T-helper 2 cell treated with Interferon-gamma antibody and Interleukin-4, amounts not matched to agents 100 ng/mL and 5 ng/mL, for 36 hours (primary cell): Measurements from ENCODE around the gene ANKRD7. TPM values are rescaled to one million over a fixed set of nuclear protein-coding genes. Genes with fewer than 3 reads are reported as not detected.
"Not testable (repeated sequence)": the region's sequence is repeated elsewhere in the genome, so short reads cannot be mapped to it uniquely, and the experiment has no call there.

ENCODE experiments used
- intact Hi-C: fragments of 100-400 bp; cut with micrococcal nuclease; formaldehyde crosslinking; loops from one replicate; pipeline ENCODE4 v1.15.1; 2023
- total RNA-seq: library from RNA; stranded (reverse); gene quantifications from 2 replicates; pipeline ENCODE4 v1.2.3, GENCODE V29; 2022

The ANKRD7 gene
- total RNA-seq, 1 donor from 2014 or later, result not detected

- intact Hi-C loops, result no loop called here
Observed at GRCh38 chr7:118232837-118233236, 8.3 kb downstream of the ANKRD7 start.

- intact Hi-C loops, result no loop called here
Observed at GRCh38 chr7:118233799-118234198, 9.3 kb downstream of the ANKRD7 start.

DNA sequence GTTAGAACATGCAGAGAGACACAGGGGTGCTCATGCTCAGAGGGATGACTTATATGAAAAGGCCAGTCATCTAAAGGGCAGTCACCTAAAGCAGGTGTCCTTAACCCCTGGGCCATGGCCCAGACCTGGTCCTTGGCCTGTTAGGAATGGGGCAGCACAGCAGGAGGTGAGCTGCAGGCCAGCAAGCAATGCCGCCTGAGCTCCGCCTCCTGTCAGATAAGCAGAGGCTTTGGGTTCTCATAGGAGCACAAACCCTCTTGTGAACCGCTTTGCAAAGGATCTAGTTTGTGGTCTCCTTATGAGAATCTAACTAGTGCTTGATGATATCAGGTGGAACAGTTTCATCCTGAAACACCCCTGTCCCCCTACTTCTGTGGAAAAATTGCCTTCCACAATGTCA, 14.5 kb downstream of the ANKRD7 start:
- intact Hi-C loops, result no loop called here

GRCh38 chr7:118240320-118240719, 15.8 kb downstream of the ANKRD7 start:
- intact Hi-C loops, result not testable (repeated sequence)

- intact Hi-C loops, result no loop called here
Observed at GRCh38 chr7:118243695-118244094, 19.2 kb downstream of the ANKRD7 start.

DNA sequence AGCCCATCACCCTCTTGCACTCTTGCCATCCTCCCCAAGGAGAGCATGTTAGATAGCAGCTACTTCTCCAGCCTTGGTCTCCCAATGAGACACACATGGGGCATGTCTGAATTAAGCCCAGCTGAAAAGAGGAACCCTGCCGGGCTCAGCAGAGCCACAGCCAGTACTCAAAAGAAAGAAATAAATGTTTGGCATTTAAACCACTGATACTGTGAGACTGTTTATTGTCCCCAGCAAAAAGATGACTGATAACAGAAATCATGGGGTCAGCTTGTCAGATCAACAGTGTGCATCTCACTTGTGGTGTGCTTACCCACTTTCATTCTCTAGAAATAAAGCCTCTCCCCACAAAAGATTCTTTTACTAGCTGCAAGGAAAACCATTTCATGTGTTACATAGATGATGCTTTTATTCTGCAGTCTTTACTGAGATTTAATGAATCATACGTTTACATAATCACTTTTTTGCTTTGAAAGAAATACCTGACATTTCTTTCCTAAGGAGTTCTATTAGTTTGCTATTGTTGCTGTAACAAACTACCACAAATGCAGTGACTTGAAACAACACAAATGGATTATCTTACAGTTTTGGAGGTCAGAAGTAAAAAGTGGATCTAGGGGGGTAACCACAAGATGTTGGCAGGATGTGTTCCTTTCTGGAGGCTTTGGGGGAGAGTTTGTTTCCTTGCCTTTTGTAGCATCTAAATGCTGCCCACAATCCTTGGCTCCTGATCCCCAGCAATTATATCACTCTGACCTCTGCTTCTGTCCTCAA, 20.9 kb downstream of the ANKRD7 start:
- intact Hi-C loops, result no loop called here

- intact Hi-C loops, result no loop called here
Observed at GRCh38 chr7:118250860-118251494, 26.5 kb downstream of the ANKRD7 start.

DNA sequence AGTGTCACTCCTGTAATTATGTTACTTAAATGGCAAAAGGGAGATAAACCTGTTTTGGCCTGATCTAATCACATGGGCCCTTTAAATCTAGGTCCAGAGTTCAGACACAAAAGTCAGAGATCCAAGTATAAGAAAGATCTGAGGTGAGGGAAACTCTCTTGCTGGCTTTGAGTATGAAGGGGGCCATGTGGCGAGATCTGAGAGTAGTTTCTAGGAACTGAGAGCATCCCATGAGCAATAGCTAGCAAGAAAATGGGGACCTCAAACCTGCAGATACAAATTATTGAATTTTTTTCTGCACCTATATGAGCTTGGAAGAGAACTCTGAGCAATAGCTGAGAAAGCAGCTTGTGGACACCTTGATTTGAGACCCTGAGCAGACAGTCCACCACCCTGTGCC, 27.6 kb downstream of the ANKRD7 start:
- intact Hi-C loops, result no loop called here

DNA sequence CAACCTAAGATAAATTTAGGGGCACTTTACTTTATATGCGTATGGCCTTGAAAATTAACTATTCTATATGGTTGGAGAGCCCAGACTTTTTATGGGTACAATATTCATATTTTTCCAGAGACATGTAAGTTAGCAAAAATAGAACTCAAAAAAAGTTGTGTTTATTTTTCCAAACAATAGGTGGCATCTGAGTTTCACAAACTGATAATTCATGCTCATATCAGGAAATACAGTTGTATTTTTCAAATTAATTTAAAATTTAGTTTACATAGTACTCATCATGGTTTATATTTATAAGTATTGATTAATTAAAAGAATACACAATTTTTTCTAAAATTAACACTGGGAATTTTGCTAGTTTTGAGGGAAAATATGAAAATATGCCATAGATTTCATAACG, 34.6 kb downstream of the ANKRD7 start:
- intact Hi-C loops, result loop anchor here (1.0 kb wide), 1 partner anchor 939 kb away; no protein-coding TSS in a partner anchor

GRCh38 chr7:118264836-118265235, 40.3 kb downstream of the ANKRD7 start:
- intact Hi-C loops, result no loop called here

DNA sequence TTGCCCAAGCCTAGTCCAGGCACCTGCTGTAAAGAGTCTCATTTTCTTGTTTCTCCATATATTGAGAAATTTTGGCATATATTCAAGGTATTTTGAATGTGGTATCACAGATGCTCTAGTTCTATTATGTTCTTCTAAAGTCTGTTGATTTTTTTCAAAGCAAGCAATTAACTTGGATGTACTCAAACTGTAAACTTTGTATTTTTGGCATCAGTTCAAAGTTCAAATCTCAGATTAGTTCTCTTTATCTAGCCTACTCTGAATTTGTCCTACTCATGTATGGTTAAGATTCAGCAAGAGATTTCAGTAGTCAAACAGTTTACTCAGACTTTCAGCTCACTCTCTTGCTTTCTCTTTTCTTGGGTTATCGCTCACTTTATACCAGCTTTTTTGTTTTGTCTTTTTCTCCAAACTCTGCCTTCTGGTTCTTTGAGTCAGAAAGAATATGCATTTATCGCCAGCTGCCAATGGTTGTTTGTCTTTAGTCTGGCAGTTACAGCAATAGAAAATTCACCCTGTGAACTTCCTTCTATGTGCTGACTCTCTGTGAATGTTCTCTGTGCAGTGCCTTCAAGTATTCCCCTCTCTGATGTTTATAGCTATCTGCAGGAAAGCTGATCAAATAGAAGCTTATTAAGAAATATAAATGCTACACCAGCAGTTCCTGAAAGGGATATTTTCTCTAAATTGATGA, 56.0 kb downstream of the ANKRD7 start:
- intact Hi-C loops, result no loop called here

- intact Hi-C loops, result no loop called here
Observed at GRCh38 chr7:118281196-118281595, 56.7 kb downstream of the ANKRD7 start.

DNA sequence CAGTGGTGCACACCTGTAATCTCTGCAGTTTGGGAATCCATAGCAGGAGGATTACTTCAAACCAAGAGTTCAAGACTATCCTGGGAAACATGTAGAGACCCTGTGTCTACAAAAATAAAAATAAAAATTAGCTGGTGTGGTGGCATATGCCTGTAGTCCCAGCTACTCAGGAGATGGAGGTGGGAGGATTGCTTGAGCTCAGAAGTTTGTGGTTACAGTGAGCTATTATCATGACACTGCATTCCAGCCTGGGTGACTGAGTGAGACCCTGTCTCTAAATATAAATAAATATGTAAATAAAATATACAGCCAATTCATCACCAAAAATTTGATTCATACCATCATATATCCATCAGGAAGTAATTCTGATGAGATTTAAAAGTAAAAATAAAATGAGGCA, 60.9 kb downstream of the ANKRD7 start:
- intact Hi-C loops, result no loop called here

GRCh38 chr7:118286131-118286530, 61.6 kb downstream of the ANKRD7 start:
- intact Hi-C loops, result no loop called here

GRCh38 chr7:118288098-118288497, 63.6 kb downstream of the ANKRD7 start:
- intact Hi-C loops, result loop anchor here (2.0 kb wide), 1 partner anchor 23 kb away; no protein-coding TSS in a partner anchor

DNA sequence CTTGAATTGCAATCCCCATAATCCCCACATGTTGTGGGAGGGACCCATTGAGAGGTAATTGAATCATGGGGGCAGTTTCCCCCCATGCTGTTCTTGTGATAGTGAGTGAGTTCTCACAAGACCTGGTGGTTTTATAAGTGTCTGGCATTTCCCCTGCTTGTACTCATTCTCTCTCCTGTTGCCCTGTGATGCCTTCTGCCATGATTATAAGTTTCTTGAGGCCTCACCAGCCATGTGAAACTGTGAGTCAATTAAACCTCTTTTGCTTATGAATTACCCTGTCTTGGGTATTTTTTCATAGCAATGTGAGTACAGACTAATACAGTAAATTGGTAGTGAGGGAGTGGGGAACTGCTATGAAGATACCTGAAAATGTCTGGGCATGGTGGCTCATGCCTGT, 65.0 kb downstream of the ANKRD7 start:
- intact Hi-C loops, result loop anchor here (2.0 kb wide), 1 partner anchor 21 kb away; no protein-coding TSS in a partner anchor

Other genes starting within 250 kb of the ANKRD7 start
- gene LSM8, start 40.5 kb upstream of the ANKRD7 start, total RNA-seq, result 46.4 and 53.0 TPM in 2 replicates